Breast epithelium (tissue), 4 donors: Measurements from ENCODE around the gene CYP2C8. TPM values are rescaled to one million over a fixed set of nuclear protein-coding genes. Genes with fewer than 3 reads are reported as not detected.
"Not testable (repeated sequence)": the region's sequence is repeated elsewhere in the genome, so short reads cannot be mapped to it uniquely, and the experiment has no call there.

ENCODE experiments used
- DNase-seq, 2 donors: peaks; one replicate each; pipeline ENCODE4 v3.0.0-alpha.2; 2019; ENCODE audit warnings: low spot score in 2 of 2
- H3K27ac ChIP-seq, 2 donors: fragments of 200-600 bp; sonication (generic) in 1 of 2; one replicate each; pipeline ENCODE4 v1.5.1; 2016 to 2019; ENCODE audit warnings: mild to moderate bottlenecking in 1 of 2
- H3K27me3 ChIP-seq, 2 donors: fragments of 200-600 bp; sonication (generic) in 1 of 2; one replicate each; pipeline versions ENCODE4 v1.5.1 to v1.6.0; 2017 to 2019; ENCODE audit warnings: control low read depth in 1 of 2, mild to moderate bottlenecking in 1 of 2
- H3K36me3 ChIP-seq: fragments of 200-600 bp; one replicate; pipeline ENCODE4 v1.5.1; 2019
- H3K4me1 ChIP-seq, 2 donors: fragments of 200-600 bp; sonication (generic); one replicate each; pipeline ENCODE4 v1.5.1; 2016 to 2019; ENCODE audit warnings: control low read depth in 1 of 2
- H3K4me3 ChIP-seq, 3 donors: fragments of 200-600 bp; sonication (generic); 1 replicate in 2 of 3; 2 replicates in 1 of 3; pipeline ENCODE4 v1.5.1; 2016 to 2019; ENCODE audit warnings: mild to moderate bottlenecking in 3 of 3, moderate library complexity in 2 of 3
- H3K9me3 ChIP-seq, 2 donors: fragments of 200-600 bp; sonication (generic) in 1 of 2; one replicate each; pipeline ENCODE4 v1.5.1; 2016 to 2019; ENCODE audit warnings: control low read depth in 1 of 2
- CTCF ChIP-seq, 3 donors: fragments of 450-650 bp; IDR thresholded peaks; one replicate each; pipeline ENCODE4 v1.5.1; 2016 to 2017; ENCODE audit warnings: antibody characterized with exemption in 3 of 3, mild to moderate bottlenecking in 3 of 3, moderate library complexity in 3 of 3
- POLR2A ChIP-seq: fragments of 450-650 bp; IDR thresholded peaks from one replicate; pipeline ENCODE4 v1.6.1; 2016; ENCODE audit warnings: antibody characterized with exemption, mild to moderate bottlenecking, moderate library complexity
- POLR2AphosphoS5 ChIP-seq, 3 donors: sonication (generic); formaldehyde crosslinking; IDR thresholded peaks; one replicate each; pipeline ENCODE4 v1.6.1; 2017; ENCODE audit warnings: antibody characterized with exemption in 3 of 3
- intact Hi-C: fragments of 100-400 bp; cut with DNase I; formaldehyde crosslinking; loops from one replicate; pipeline ENCODE4 v1.15.1; 2023; ENCODE audit warnings: low total_unique reads
- total RNA-seq, 3 donors: library from RNA; depleted of rRNA; stranded (reverse); fragments of >200 nt; gene quantifications; one replicate each; pipeline ENCODE4 v1.1.0, GENCODE V29; 2016

The CYP2C8 gene
- total RNA-seq: 1 to 10 TPM in 1 of 3 donors, under 1 TPM in 2; 0.16 to 1.3 (median 0.73) TPM

GRCh38 chr10:95069286-95069685 is at the start of gene CYP2C8:
CYP2C8 (minus strand) TSS chr10:95069497; CDS start chr10:95069402, 95 bp downstream.
- Histone ChIP-seq H3K27ac (peak within 1 kb of the TSS in 1 of 2 donors; percentile 41), H3K36me3 (no peaks in the 10 kb centered on the region), H3K4me3 (no peak within 1 kb of the TSS), H3K27me3 (no peaks in the 10 kb centered on the region), H3K4me1 (no peaks in the 10 kb centered on the region), H3K9me3 (no peaks in the 10 kb centered on the region)
- no peak for TF ChIP-seq POLR2AphosphoS5 (IDR thresholded peaks at IDR 0.05)
- TF ChIP-seq POLR2A: no peak
- no peak for TF ChIP-seq CTCF (IDR thresholded peaks at IDR 0.05)
- no peak for DNase-seq
- intact Hi-C loops: no loop called here

DNA sequence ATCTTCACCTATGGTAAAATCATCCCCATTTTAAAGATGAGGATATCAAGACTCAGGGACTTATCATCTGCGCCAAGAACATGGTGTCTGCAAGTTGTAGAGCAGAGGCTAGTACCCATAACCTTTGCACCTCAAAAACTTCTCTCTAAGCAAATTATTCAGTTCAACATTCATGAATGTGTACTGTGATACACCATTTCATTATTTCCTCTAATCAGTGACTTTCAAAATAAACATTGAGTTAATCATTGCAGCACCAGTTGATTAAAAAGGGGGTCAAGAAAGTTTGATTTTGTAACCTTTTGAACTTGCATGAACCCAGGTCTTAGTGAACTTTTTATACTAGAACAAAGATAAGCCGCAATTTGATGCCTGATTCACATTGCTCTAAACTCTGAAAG is 47.6 kb upstream of the CYP2C8 start:
- Histone ChIP-seq H3K36me3 (no peaks in the 10 kb centered on the region), H3K27ac (no peak overlapping the region), H3K4me1 (no peaks in the 10 kb centered on the region), H3K27me3 (no peaks in the 10 kb centered on the region), H3K4me3 (no peak overlapping the region), H3K9me3 (peaks cover 15 to 52% of the 10 kb centered on the region in 2 donors)
- no peak for TF ChIP-seq POLR2AphosphoS5 (IDR thresholded peaks at IDR 0.05)
- no peak for TF ChIP-seq CTCF (IDR thresholded peaks at IDR 0.05)
- TF ChIP-seq POLR2A: no peak
- no peak for DNase-seq
- intact Hi-C loops: no loop called here

DNA sequence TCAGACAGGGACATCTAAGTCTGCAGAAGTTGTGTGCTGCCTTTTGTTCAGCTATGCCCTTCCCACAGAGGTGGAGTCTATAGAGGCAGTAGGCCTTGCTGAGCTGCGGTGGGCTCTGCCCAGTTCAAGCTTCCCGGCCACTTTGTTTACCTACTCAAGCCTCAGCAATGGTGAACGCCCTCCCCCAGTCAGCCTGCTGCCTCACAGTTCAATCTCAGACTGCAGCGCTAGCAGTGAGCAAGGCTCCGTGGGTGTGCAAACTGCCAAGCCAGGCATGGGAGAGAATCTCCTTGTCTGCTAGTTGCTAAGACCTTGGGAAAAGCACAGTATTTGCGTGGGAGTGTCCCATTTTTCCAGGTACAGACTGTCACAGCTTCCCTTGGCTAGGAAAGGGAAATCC is 41.5 kb upstream of the CYP2C8 start:
- H3K4me1 ChIP-seq, H3K27me3 ChIP-seq, H3K27ac ChIP-seq, intact Hi-C loops, H3K36me3 ChIP-seq, H3K4me3 ChIP-seq, DNase-seq: not testable (repeated sequence)
- H3K9me3 ChIP-seq: peaks cover 5 to 13% of the 10 kb centered on the region in 2 donors

DNA sequence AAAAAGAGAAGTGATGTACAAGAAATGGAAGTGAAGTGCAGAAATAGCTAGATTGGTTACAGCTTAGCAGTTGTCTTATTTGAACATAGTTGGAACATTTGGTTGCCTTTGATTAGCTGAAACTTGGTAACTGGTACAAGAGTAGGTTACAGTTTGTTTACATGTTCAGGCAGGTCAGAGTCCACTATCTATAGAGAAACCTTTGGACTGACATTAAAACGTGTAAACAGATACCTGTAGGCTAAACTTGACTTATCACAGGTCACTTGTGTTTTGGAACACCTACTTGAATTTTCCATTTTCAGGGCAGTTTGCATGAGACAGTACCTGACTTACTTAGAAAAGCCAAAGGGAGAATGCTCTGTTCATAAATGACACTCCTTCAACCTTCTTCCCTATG is 28.5 kb upstream of the CYP2C8 start:
- H3K27ac ChIP-seq: no peak overlapping the region
- H3K4me1 ChIP-seq: no peaks in the 10 kb centered on the region
- DNase-seq: no peak
- H3K27me3 ChIP-seq: no peaks in the 10 kb centered on the region
- H3K36me3 ChIP-seq: no peaks in the 10 kb centered on the region
- H3K9me3 ChIP-seq: no peaks in the 10 kb centered on the region
- H3K4me3 ChIP-seq: no peak overlapping the region
- TF ChIP-seq CTCF (IDR thresholded peaks at IDR 0.05): no peak
- no peak for TF ChIP-seq POLR2A
- TF ChIP-seq POLR2AphosphoS5 (IDR thresholded peaks at IDR 0.05): no peak
- intact Hi-C loops: no loop called here

DNA sequence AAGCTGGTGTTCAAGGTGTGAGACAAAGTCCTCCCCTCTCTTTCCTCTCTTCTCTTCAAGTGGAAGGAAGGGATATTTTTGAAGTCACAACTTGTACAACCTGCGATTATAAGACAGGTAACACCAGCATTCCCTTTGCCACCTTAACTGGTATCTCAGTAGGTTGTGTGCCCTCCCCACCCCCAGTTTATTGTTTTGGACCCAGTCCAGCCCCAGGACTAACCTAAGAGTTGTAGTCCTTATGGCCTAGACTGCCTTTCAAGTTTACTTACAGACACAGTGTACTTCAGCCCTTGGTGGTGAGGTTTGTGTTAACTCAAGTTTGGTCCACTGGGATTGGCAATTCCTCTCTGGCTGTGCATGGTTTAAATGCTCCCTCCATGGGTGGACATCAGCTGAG is 26.8 kb upstream of the CYP2C8 start:
- Histone ChIP-seq H3K9me3 (no peaks in the 10 kb centered on the region), H3K4me3 (no peak overlapping the region), H3K4me1 (no peaks in the 10 kb centered on the region), H3K36me3 (no peaks in the 10 kb centered on the region), H3K27me3 (no peaks in the 10 kb centered on the region), H3K27ac (no peak overlapping the region)
- TF ChIP-seq CTCF (IDR thresholded peaks at IDR 0.05) (no peak), POLR2A (no peak), POLR2AphosphoS5 (IDR thresholded peaks at IDR 0.05) (no peak)
- intact Hi-C loops: no loop called here
- no peak for DNase-seq

DNA sequence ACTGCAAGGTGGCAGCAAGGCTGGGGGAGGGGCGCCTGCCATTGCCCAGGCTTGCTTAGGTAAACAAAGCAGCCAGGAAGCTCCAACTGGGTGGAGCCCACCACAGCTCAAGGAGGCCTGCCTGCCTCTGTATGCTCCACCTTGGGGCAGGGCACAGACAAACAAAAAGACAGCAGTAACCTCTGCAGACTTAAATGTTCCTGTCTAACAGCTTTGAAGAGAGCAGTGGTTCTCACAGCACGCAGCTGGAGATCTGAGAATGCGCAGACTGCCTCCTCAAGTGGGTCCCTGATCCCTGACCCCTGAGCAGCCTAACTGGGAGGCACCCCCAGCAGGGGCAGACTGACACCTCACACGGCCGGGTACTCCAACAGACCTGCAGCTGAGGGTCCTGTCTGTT is 10.3 kb upstream of the CYP2C8 start:
- H3K27ac ChIP-seq, H3K27me3 ChIP-seq, DNase-seq, H3K9me3 ChIP-seq, H3K4me1 ChIP-seq, H3K36me3 ChIP-seq, intact Hi-C loops, H3K4me3 ChIP-seq: not testable (repeated sequence)
